VCaP (cell line): ENCODE data around the gene PDYN.

Experiments used
- H3K27ac ChIP-seq: fragments of 450-650 bp; 2 replicates; pipeline ENCODE4 v1.5.1; 2017
- TF ChIP-seq, protein P1 (sequence below): fragments of 450-650 bp; conservative IDR thresholded peaks from 2 replicates; pipeline ENCODE4 v1.5.1; 2017; ENCODE audit warnings: mild to moderate bottlenecking, moderate library complexity

The PDYN gene

GRCh38 chr20:2023151-2023550, 29.3 kb upstream of the PDYN start:
- TF ChIP-seq, protein P1, sequence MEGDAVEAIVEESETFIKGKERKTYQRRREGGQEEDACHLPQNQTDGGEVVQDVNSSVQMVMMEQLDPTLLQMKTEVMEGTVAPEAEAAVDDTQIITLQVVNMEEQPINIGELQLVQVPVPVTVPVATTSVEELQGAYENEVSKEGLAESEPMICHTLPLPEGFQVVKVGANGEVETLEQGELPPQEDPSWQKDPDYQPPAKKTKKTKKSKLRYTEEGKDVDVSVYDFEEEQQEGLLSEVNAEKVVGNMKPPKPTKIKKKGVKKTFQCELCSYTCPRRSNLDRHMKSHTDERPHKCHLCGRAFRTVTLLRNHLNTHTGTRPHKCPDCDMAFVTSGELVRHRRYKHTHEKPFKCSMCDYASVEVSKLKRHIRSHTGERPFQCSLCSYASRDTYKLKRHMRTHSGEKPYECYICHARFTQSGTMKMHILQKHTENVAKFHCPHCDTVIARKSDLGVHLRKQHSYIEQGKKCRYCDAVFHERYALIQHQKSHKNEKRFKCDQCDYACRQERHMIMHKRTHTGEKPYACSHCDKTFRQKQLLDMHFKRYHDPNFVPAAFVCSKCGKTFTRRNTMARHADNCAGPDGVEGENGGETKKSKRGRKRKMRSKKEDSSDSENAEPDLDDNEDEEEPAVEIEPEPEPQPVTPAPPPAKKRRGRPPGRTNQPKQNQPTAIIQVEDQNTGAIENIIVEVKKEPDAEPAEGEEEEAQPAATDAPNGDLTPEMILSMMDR, result no peak
- H3K27ac ChIP-seq, result no peak overlapping the region

DNA sequence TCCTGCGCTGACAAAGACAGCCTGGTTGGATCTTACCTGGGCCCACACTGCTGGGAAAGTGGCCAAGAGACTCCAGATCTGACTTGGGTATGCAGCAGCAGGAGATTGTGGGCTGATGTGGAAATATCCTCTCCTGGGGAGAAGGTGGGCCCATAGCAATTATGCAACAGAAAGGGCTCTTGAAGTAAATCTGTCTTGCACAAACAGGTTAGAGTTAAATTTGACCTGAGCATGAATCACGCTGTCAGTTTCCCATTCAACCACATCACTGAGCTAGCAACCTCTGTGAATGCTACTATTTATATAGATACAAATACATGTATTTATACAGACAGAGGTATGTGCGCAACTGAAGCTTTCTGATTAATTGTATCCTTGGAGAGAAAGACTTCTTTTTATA, 28.3 kb upstream of the PDYN start:
- H3K27ac ChIP-seq, result no peak overlapping the region
- TF ChIP-seq, protein P1, result no peak

DNA sequence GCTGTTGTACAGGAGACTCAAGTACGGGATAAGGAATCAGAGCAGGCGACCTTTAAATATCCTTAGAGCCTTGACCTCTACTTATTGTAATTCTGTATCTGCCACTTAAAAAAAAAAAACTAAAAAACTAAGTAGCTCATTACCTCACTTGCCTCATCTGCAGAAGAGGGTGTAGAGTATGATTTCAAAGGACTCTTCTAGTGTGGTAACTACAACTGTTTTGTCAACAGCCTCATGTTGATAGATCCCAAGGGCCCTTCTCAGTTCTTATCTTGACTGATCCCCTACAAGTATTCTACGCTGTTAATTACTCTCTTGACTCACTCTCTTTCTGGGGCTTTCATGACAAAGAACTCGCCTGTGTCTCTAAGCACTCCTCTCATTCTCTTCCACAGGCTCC, 16.7 kb upstream of the PDYN start:
- H3K27ac ChIP-seq, result no peak overlapping the region
- TF ChIP-seq, protein P1, result no peak

DNA sequence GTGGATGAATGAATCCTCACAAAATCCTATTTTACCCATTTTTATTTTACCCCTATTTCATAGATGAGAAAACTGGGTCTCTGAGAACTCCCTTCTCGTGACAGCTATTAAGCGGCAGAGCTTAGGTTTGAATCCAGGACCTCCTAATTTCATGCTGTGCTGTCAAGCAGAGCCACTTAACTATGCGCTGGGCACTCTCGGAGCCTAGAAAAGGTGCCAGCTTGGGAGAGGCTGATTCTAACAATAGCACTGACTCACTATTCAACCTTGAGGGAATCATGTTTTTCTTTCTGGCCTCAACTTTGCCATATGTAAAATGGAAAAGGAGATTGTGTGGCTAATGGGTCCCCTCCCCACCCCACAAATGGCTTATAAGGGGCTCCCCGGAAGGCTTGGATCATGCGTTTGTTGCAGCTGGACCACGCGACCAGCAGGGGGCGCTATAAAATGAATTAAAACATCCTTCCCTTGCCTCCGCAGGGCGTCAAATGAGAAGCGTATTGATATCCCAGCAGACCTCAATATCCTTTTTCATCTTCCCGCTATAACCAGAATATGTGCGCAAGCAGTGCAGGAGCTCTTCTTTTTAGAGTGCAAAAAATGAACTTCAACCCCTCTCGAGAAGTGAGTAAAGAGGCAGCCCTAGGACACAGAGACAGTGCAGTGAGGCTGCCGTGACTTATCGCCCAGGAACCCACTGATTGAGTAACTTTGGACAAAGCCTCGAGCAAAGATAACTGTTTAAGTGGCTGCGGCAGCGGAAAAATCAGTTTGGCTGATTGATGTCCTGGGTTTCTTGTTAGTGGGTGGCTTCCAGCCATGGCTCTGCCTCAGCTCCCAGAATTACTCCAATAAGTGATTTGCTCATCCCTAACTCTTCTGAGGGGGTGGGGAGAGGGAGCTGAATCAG, 12.8 kb upstream of the PDYN start:
- H3K27ac ChIP-seq, result no peak overlapping the region
- TF ChIP-seq, protein P1, result peak; percentile 71

DNA sequence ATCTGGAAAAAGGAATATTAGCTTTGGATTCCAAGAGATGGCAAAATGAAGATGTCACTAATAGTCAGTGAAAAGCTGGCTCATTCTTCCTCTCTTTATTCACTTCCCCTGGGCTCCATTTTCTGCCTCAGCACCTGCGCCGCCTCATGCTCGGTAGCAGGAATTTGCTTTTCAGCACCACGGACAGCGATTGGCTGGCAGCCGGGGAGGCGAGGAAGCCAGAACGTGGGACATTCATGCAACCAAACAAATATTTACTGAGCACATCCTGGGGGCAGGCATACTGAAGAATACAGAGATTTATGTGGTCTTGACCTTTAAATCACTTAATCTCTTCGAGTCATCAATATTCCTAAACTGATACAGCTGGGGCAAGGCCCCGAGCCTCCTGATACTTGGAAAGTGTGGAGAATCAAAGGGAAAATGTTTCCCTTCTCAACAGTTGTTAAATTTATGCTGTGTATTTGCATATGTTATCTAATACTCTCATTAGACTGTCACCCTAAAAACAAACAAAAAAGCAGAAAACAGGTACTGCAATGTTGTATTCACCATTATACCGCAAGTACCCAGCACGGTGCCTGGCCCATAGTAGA, 12.1 kb upstream of the PDYN start:
- no peak overlapping the region for H3K27ac ChIP-seq
- TF ChIP-seq, protein P1, result no peak

GRCh38 chr20:2005359-2005758, 11.5 kb upstream of the PDYN start:
- H3K27ac ChIP-seq, result no peak overlapping the region
- TF ChIP-seq, protein P1, result no peak

- TF ChIP-seq, protein P1, result no peak
- no peak overlapping the region for H3K27ac ChIP-seq
Measured at GRCh38 chr20:2004171-2004570, 10.3 kb upstream of the PDYN start.
